SK-N-SH (cell line): ENCODE data around the gene CDIPT.

ENCODE experiments used
- POLR2AphosphoS5 ChIP-seq: IDR thresholded peaks from 2 replicates; pipeline ENCODE4 v1.6.1; 2012; ENCODE audit warnings: low read depth, low read length
- RCOR1 ChIP-seq: fragments of 150-350 bp; IDR thresholded peaks from 2 replicates; pipeline ENCODE4 v1.6.1; 2017; ENCODE audit warnings: antibody characterized with exemption, low read length
- SIN3A ChIP-seq: IDR thresholded peaks from 2 replicates; pipeline ENCODE4 v1.6.1; 2012; ENCODE audit warnings: low read depth, mild to moderate bottlenecking, low read length, moderate library complexity, borderline replicate concordance
- TAF1 ChIP-seq: IDR thresholded peaks from 2 replicates; pipeline ENCODE4 v1.6.1; 2012; ENCODE audit warnings: low read depth, mild to moderate bottlenecking, low read length, moderate library complexity, borderline replicate concordance
- YY1 ChIP-seq: IDR thresholded peaks from 2 replicates; pipeline ENCODE4 v1.4.0; 2012; ENCODE audit warnings: low read depth, mild to moderate bottlenecking
- TF ChIP-seq, protein P1 (sequence below): IDR thresholded peaks from 2 replicates; pipeline ENCODE4 v1.4.0; 2012; ENCODE audit warnings: low read depth, borderline replicate concordance
- TF ChIP-seq, protein P2 (sequence below): fragments of 200-600 bp; sonication (generic); IDR thresholded peaks from 2 replicates; pipeline ENCODE4 v1.6.1; 2017; ENCODE audit warnings: antibody characterized with exemption, mild to moderate bottlenecking, moderate library complexity
- TF ChIP-seq, protein P3 (sequence below): IDR thresholded peaks from 2 replicates; pipeline ENCODE4 v1.4.0; 2012; ENCODE audit warnings: low read depth
- TF ChIP-seq, protein P4 (sequence below): fragments of 150-350 bp; IDR thresholded peaks from 2 replicates; pipeline ENCODE4 v1.6.1; 2017; ENCODE audit warnings: antibody characterized with exemption, low read length, low read depth, borderline replicate concordance

DNA sequence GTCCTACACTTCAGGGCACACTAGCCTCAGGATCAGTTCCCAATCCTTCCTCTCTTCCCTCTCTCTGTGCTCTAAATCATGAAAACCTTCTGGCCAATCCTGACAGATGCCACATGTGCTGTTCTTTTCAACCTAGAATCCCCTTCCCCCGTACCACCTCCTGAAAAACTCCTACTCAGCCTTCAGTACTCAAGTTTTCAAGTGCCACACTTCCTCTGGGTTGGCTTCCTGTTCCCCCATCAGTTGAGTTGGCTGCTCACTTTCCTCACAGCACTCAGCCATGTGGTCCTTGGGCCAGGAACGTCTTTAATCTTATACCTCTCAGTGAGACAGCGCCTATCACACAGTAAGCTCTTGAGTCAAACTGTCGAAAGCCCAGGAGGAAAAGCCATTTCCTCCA lies 40.6 kb upstream of the CDIPT start:
- TF ChIP-seq, protein P1, sequence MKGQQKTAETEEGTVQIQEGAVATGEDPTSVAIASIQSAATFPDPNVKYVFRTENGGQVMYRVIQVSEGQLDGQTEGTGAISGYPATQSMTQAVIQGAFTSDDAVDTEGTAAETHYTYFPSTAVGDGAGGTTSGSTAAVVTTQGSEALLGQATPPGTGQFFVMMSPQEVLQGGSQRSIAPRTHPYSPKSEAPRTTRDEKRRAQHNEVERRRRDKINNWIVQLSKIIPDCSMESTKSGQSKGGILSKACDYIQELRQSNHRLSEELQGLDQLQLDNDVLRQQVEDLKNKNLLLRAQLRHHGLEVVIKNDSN = no peak
- TF ChIP-seq RCOR1 = no peak
- TF ChIP-seq, protein P2, sequence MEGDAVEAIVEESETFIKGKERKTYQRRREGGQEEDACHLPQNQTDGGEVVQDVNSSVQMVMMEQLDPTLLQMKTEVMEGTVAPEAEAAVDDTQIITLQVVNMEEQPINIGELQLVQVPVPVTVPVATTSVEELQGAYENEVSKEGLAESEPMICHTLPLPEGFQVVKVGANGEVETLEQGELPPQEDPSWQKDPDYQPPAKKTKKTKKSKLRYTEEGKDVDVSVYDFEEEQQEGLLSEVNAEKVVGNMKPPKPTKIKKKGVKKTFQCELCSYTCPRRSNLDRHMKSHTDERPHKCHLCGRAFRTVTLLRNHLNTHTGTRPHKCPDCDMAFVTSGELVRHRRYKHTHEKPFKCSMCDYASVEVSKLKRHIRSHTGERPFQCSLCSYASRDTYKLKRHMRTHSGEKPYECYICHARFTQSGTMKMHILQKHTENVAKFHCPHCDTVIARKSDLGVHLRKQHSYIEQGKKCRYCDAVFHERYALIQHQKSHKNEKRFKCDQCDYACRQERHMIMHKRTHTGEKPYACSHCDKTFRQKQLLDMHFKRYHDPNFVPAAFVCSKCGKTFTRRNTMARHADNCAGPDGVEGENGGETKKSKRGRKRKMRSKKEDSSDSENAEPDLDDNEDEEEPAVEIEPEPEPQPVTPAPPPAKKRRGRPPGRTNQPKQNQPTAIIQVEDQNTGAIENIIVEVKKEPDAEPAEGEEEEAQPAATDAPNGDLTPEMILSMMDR = no peak
- TF ChIP-seq, protein P3, sequence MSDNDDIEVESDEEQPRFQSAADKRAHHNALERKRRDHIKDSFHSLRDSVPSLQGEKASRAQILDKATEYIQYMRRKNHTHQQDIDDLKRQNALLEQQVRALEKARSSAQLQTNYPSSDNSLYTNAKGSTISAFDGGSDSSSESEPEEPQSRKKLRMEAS = no peak
- TF ChIP-seq YY1 = no peak
- no peak for TF ChIP-seq TAF1
- no peak for TF ChIP-seq SIN3A
- TF ChIP-seq, protein P4, sequence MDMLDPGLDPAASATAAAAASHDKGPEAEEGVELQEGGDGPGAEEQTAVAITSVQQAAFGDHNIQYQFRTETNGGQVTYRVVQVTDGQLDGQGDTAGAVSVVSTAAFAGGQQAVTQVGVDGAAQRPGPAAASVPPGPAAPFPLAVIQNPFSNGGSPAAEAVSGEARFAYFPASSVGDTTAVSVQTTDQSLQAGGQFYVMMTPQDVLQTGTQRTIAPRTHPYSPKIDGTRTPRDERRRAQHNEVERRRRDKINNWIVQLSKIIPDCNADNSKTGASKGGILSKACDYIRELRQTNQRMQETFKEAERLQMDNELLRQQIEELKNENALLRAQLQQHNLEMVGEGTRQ = no peak
- no peak for TF ChIP-seq POLR2AphosphoS5
